B cell (primary cell): ENCODE results near the gene GSG1. TPM values are rescaled to one million over a fixed set of nuclear protein-coding genes. Genes with fewer than 3 reads are reported as not detected.

Experiments
- ATAC-seq: fragments of 200-7000 bp; cut with Tn5 transposase; one replicate; pipeline ENCODE4 v1.10.0; 2021; ENCODE audit warnings: low read depth, mild to moderate bottlenecking, moderate number of reproducible peaks, moderate library complexity
- CTCF ChIA-PET: fragments of 350-600 bp; sonication (Branson Sonifier 250); formaldehyde crosslinking; loops from one replicate; lab custom pipeline; 2021; ENCODE audit warnings: antibody characterized with exemption, inconsistent platforms; lab: Charles Lee
- POLR2A ChIA-PET: fragments of 350-600 bp; sonication (Branson Sonifier 250); formaldehyde crosslinking; loops from one replicate; lab custom pipeline; 2021; ENCODE audit warnings: antibody characterized with exemption; lab: Charles Lee
- DNase-seq: peaks from one replicate; pipeline ENCODE4 v3.0.0; 2013
- H2AFZ ChIP-seq: 2 replicates; pipeline ENCODE4 v1.6.1; 2012; ENCODE audit warnings: mild to moderate bottlenecking, low read depth, low read length; ENCODE audit not compliant: insufficient read depth, poor library complexity, severe bottlenecking
- H3K27ac ChIP-seq, 2 donors: 1 replicate in 1 of 2; 2 replicates in 1 of 2; pipeline ENCODE4 v1.5.1; 2012 to 2013; ENCODE audit warnings: low read length in 2 of 2, mild to moderate bottlenecking in 2 of 2, moderate library complexity in 1 of 2
- H3K27me3 ChIP-seq, 4 experiments: fragments of 200-600 bp in 1 of 4; sonication (generic) in 1 of 4; replicated peaks in 1 of 4; 1 replicate in 2 of 4; 2 replicates in 2 of 4; pipeline versions ENCODE4 v1.6.1 to v1.7.0; 2013 to 2016; ENCODE audit warnings: low read length in 3 of 4, mild to moderate bottlenecking in 2 of 4, mixed read lengths in 1 of 4, moderate library complexity in 1 of 4; ENCODE audit not compliant: insufficient read depth in 4 of 4, control insufficient read depth in 3 of 4; ENCODE audit errors: control extremely low read depth in 1 of 4
- H3K36me3 ChIP-seq, 2 experiments: replicated peaks in 1 of 2; 1 replicate in 1 of 2; 2 replicates in 1 of 2; pipeline versions ENCODE4 v1.6.1 to v1.7.1; 2013; ENCODE audit warnings: low read length in 1 of 2; ENCODE audit not compliant: insufficient read depth in 2 of 2, control insufficient read depth in 1 of 2; ENCODE audit errors: control extremely low read depth in 1 of 2, extremely low read depth in 1 of 2
- H3K4me1 ChIP-seq, 2 donors: fragments of 200-600 bp in 1 of 2; sonication (generic) in 1 of 2; 1 replicate in 1 of 2; 2 replicates in 1 of 2; pipeline versions ENCODE4 v1.5.1 to v1.6.1; 2013 to 2017; ENCODE audit warnings: low read length in 2 of 2; ENCODE audit not compliant: control insufficient read depth in 2 of 2, insufficient read depth in 2 of 2
- H3K4me2 ChIP-seq: replicated peaks from 2 replicates; pipeline ENCODE3; 2012; ENCODE audit warnings: mild to moderate bottlenecking, low read depth, low read length; ENCODE audit not compliant: poor library complexity, severe bottlenecking
- H3K4me3 ChIP-seq, 5 experiments: fragments of 200-600 bp in 1 of 5; sonication (generic) in 1 of 5; 1 replicate in 3 of 5; 2 replicates in 2 of 5; pipeline versions ENCODE4 v1.5.1 to v1.7.0; 2011 to 2016; ENCODE audit warnings: low read length in 4 of 5, mild to moderate bottlenecking in 4 of 5, low read depth in 2 of 5, control low read depth in 1 of 5, moderate library complexity in 1 of 5; ENCODE audit not compliant: insufficient read depth in 1 of 5; ENCODE audit errors: control extremely low read depth in 1 of 5, extremely low read depth in 1 of 5
- H3K79me2 ChIP-seq: fragments of 200-600 bp; sonication (generic); one replicate; pipeline ENCODE4 v1.6.0; 2016; ENCODE audit warnings: low read length; ENCODE audit not compliant: control insufficient read depth, insufficient read depth
- H3K9ac ChIP-seq: fragments of 200-600 bp; sonication (generic); 2 replicates; pipeline ENCODE4 v1.6.1; 2017; ENCODE audit warnings: mild to moderate bottlenecking, low read length, moderate library complexity
- H3K9me3 ChIP-seq, 3 donors: one replicate each; pipeline versions ENCODE4 v1.6.1 to v1.7.1; 2013; ENCODE audit warnings: low read length in 2 of 3; ENCODE audit not compliant: control insufficient read depth in 2 of 3, insufficient read depth in 1 of 3; ENCODE audit errors: control extremely low read depth in 1 of 3
- H4K20me1 ChIP-seq: 2 replicates; pipeline ENCODE4 v1.6.0; 2012; ENCODE audit warnings: mild to moderate bottlenecking, low read length; ENCODE audit not compliant: insufficient read depth, control insufficient read depth, poor library complexity, severe bottlenecking
- H3K27ac Mint-ChIP-seq: one replicate; pipeline ENCODE4 v1.8.0; 2021; ENCODE audit warnings: mixed read lengths
- H3K27me3 Mint-ChIP-seq: one replicate; pipeline ENCODE4 v1.8.0; 2021; ENCODE audit warnings: mixed read lengths
- H3K4me1 Mint-ChIP-seq: one replicate; pipeline ENCODE4 v1.8.0; 2021; ENCODE audit warnings: mixed read lengths
- H3K4me3 Mint-ChIP-seq: one replicate; pipeline ENCODE4 v1.8.0; 2021; ENCODE audit warnings: mixed read lengths
- H3K9me3 Mint-ChIP-seq: one replicate; pipeline ENCODE4 v1.8.0; 2022; ENCODE audit warnings: mixed read lengths; ENCODE audit not compliant: insufficient read depth
- EZH2 ChIP-seq: IDR thresholded peaks from 2 replicates; pipeline ENCODE4 v1.6.1; 2012; ENCODE audit warnings: borderline replicate concordance, low read depth, mild to moderate bottlenecking, moderate library complexity, low read length; ENCODE audit not compliant: insufficient read depth, poor library complexity, severe bottlenecking
- WGBS: methylation state at CpG from one replicate; pipeline ENCODE4 v1.1.5; 2013; ENCODE audit warnings: missing lambda C conversion rate; ENCODE audit not compliant: insufficient coverage; 5-methylcytosine and 5-hydroxymethylcytosine counted together
- intact Hi-C: fragments of 100-400 bp; cut with micrococcal nuclease; formaldehyde crosslinking; loops from one replicate; pipeline ENCODE4 v1.10.0; 2022
- polyA plus RNA-seq: library from polyadenylated mRNA; depleted of rRNA; stranded (reverse); fragments of >200 nt; gene quantifications from 2 replicates; pipeline ENCODE4 v1.2.3, GENCODE V29; 2012
- total RNA-seq, 2 donors: library from RNA; stranded (reverse); fragments of 120-200 nt in 1 of 2; gene quantifications; 1 replicate in 1 of 2; 2 replicates in 1 of 2; pipeline versions ENCODE4 v1.2.3 to v1.2.4, GENCODE V29; 2013 to 2022
- TF ChIP-seq, protein P1 (sequence below): fragments of 200-600 bp; IDR thresholded peaks from one replicate; pipeline ENCODE4 v1.8.0; 2022; ENCODE audit warnings: antibody characterized with exemption, mild to moderate bottlenecking

Gene GSG1
- total and polyA plus RNA-seq, 2 donors (not counting 1 experiment from before 2014, with no cell fraction given): not detected

DNA sequence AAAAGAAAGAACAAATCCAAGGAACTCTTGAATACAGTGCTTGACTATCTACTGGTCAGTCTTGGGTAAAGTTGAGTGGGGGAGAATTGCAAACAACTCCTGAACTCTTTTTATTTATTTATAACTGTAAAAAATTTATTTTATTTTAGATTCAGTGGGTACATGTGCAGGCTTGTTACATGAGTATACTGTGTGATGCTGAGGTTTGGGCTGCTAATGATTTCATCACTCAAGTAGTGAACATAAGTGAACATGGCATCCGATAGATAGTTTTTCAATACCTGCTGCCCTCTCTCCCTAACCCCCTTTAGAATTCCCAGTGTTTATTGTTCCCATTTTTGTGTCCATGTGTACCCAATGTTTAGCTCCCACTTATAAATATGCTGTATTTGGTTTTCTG lies 3.2 kb upstream of the GSG1 start:
- no peak overlapping the region for H3K27ac ChIP-seq

DNA sequence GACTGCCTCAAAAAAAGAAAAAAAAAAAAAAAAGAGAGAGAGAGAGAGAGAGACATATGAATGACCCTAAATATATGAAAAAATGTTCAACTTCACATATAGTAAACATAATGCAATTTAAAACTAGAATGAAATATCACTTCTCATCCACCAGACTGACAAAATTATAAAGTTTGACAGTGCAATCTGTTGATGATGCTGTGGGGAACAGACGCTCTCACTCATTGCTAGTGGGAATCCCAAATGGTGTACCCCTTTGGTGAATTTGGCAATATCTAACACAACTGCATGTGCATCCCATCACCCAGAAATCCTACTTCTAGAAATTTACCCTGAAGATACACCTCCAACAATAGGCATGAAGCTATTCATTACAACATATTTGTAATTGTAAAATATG lies 2.3 kb upstream of the GSG1 start:
- Histone ChIP-seq H3K36me3 (no peaks in the 10 kb centered on the region), H3K79me2 (no peaks in the 10 kb centered on the region), H4K20me1 (no peaks in the 10 kb centered on the region), H3K9ac (no peak overlapping the region), H3K4me2 (no peak overlapping the region), H3K9me3 (no peaks in the 10 kb centered on the region), H3K27me3 (no peaks in the 10 kb centered on the region), H3K4me1 (peaks cover 15 to 24% of the 10 kb centered on the region in 2 donors), H3K4me3 (no peak overlapping the region), H3K27ac (no peak overlapping the region), H2AFZ (no peak overlapping the region)
- ChIA-PET CTCF (interaction anchor here (8.7 kb wide), 1 partner anchor 105 kb away, joined by 108 read pairs; no protein-coding TSS in a partner anchor), POLR2A (no interaction called here)
- intact Hi-C loops: no loop called here
- no peak for ATAC-seq
- Mint-ChIP-seq H3K4me3 (no peak overlapping the region), H3K27me3 (peaks cover 7% of the 10 kb centered on the region), H3K4me1 (peaks cover 26% of the 10 kb centered on the region), H3K9me3 (no peaks in the 10 kb centered on the region), H3K27ac (no peak overlapping the region)
- DNase-seq: no peak
- no CpG with 5 or more reads among the region's 1 CpG for WGBS
- TF ChIP-seq EZH2: no peak
- TF ChIP-seq, protein P1, sequence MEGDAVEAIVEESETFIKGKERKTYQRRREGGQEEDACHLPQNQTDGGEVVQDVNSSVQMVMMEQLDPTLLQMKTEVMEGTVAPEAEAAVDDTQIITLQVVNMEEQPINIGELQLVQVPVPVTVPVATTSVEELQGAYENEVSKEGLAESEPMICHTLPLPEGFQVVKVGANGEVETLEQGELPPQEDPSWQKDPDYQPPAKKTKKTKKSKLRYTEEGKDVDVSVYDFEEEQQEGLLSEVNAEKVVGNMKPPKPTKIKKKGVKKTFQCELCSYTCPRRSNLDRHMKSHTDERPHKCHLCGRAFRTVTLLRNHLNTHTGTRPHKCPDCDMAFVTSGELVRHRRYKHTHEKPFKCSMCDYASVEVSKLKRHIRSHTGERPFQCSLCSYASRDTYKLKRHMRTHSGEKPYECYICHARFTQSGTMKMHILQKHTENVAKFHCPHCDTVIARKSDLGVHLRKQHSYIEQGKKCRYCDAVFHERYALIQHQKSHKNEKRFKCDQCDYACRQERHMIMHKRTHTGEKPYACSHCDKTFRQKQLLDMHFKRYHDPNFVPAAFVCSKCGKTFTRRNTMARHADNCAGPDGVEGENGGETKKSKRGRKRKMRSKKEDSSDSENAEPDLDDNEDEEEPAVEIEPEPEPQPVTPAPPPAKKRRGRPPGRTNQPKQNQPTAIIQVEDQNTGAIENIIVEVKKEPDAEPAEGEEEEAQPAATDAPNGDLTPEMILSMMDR: no peak

More for the DNA sequence above, 3.2 kb upstream of the GSG1 start:
- no peak overlapping the region for H3K9ac ChIP-seq
- no CpG with 5 or more reads among the region's 1 CpG for WGBS
- H2AFZ ChIP-seq: no peak overlapping the region
- no peak for TF ChIP-seq EZH2
- TF ChIP-seq, protein P1: no peak
- H3K27ac Mint-ChIP-seq: no peak overlapping the region
- H3K27me3 ChIP-seq: no peaks in the 10 kb centered on the region
- ChIA-PET CTCF (no interaction called here), POLR2A (no interaction called here)
- peaks cover 13 to 20% of the 10 kb centered on the region in 2 donors for H3K4me1 ChIP-seq
- peaks cover 9% of the 10 kb centered on the region for H3K27me3 Mint-ChIP-seq
- no peaks in the 10 kb centered on the region for H3K9me3 ChIP-seq
- intact Hi-C loops: no loop called here
- H3K4me2 ChIP-seq: no peak overlapping the region
- ATAC-seq (no peak), DNase-seq (no peak)
- H3K4me3 Mint-ChIP-seq: no peak overlapping the region
- no peak overlapping the region for H3K4me3 ChIP-seq
- H4K20me1 ChIP-seq: no peaks in the 10 kb centered on the region
- H3K36me3 ChIP-seq: no peaks in the 10 kb centered on the region
- peaks cover 21% of the 10 kb centered on the region for H3K4me1 Mint-ChIP-seq
- no peaks in the 10 kb centered on the region for H3K9me3 Mint-ChIP-seq
- H3K79me2 ChIP-seq: no peaks in the 10 kb centered on the region
